A673 (cell line): ENCODE data around the gene GRAMD1A. TPM values are rescaled to one million over a fixed set of nuclear protein-coding genes. Genes with fewer than 3 reads are reported as not detected.

Source experiments
- BruUV-seq: library from RNA; stranded (reverse); fragments of 400-500 nt; replicated peaks from 2 replicates; lab custom pipeline; 2021; lab: Mats Ljungman, UMichigan
- CTCF ChIA-PET: fragments of 300-600 bp; sonication (Branson Sonifier 250); formaldehyde crosslinking; loops from one replicate; lab custom pipeline; 2022; ENCODE audit warnings: antibody characterized with exemption; lab: Charles Lee
- POLR2A ChIA-PET: fragments of 300-600 bp; sonication (Branson Sonifier 250); formaldehyde crosslinking; loops from one replicate; lab custom pipeline; 2022; ENCODE audit warnings: antibody characterized with exemption; ENCODE audit not compliant: low non-redundant PET; lab: Charles Lee
- DNase-seq: peaks from one replicate; pipeline ENCODE4 v3.0.0-alpha.2; 2015; ENCODE audit warnings: low spot score
- H3K27ac ChIP-seq: fragments of 200-600 bp; sonication (generic); 2 replicates; pipeline ENCODE4 v1.5.1; 2016; ENCODE audit warnings: mixed run types, low read depth, mild to moderate bottlenecking, mixed read lengths, antibody characterized with exemption, low read length; ENCODE audit not compliant: poor library complexity, severe bottlenecking
- H3K27me3 ChIP-seq: fragments of 200-600 bp; sonication (generic); replicated peaks from 2 replicates; pipeline ENCODE4 v1.6.1; 2017; ENCODE audit warnings: mixed run types, low read depth, mild to moderate bottlenecking, mixed read lengths, antibody characterized with exemption, low read length; ENCODE audit not compliant: insufficient read depth, poor library complexity
- H3K36me3 ChIP-seq: fragments of 200-600 bp; sonication (generic); 2 replicates; pipeline ENCODE4 v1.6.1; 2016; ENCODE audit warnings: mixed run types, mild to moderate bottlenecking, mixed read lengths, antibody characterized with exemption, low read length; ENCODE audit not compliant: insufficient read depth, poor library complexity, severe bottlenecking
- H3K4me1 ChIP-seq: fragments of 200-600 bp; sonication (generic); 2 replicates; pipeline ENCODE4 v1.6.1; 2017; ENCODE audit warnings: mixed run types, mild to moderate bottlenecking, mixed read lengths, antibody characterized with exemption, low read length; ENCODE audit not compliant: insufficient read depth, poor library complexity, severe bottlenecking
- H3K4me3 ChIP-seq: fragments of 200-600 bp; sonication (generic); 2 replicates; pipeline ENCODE4 v1.5.1; 2016; ENCODE audit warnings: low read depth, mixed run types, mild to moderate bottlenecking, mixed read lengths, low read length; ENCODE audit not compliant: poor library complexity, severe bottlenecking
- H3K9me3 ChIP-seq: fragments of 200-600 bp; sonication (generic); 2 replicates; pipeline ENCODE4 v1.6.1; 2016; ENCODE audit warnings: mixed run types, low read depth, mild to moderate bottlenecking, mixed read lengths, antibody characterized with exemption, low read length; ENCODE audit not compliant: poor library complexity, severe bottlenecking
- CTCF ChIP-seq: fragments of 300-800, 200-600 bp; sonication (generic); conservative IDR thresholded peaks from 2 replicates; pipeline ENCODE4 v1.5.1; 2017; ENCODE audit warnings: low read depth, mild to moderate bottlenecking, antibody characterized with exemption, low read length, moderate library complexity, mixed read lengths
- EZH2 ChIP-seq: fragments of 200-600 bp; sonication (generic); IDR thresholded peaks from 2 replicates; pipeline ENCODE4 v1.6.1; 2017; ENCODE audit warnings: borderline replicate concordance, low read depth, mild to moderate bottlenecking, mixed read lengths, antibody characterized with exemption, low read length; ENCODE audit not compliant: poor library complexity, severe bottlenecking
- intact Hi-C: fragments of 100-400 bp; cut with micrococcal nuclease; formaldehyde crosslinking; loops from one replicate; pipeline ENCODE4 v1.10.0; 2022; ENCODE audit not compliant: unreplicated experiment
- total RNA-seq: library from RNA; stranded (reverse); gene quantifications from 2 replicates; pipeline ENCODE4 v1.2.3, GENCODE V29; 2021

GRAMD1A gene
- total RNA-seq, 1 experiment from 2014 or later = 87.3 TPM

DNA sequence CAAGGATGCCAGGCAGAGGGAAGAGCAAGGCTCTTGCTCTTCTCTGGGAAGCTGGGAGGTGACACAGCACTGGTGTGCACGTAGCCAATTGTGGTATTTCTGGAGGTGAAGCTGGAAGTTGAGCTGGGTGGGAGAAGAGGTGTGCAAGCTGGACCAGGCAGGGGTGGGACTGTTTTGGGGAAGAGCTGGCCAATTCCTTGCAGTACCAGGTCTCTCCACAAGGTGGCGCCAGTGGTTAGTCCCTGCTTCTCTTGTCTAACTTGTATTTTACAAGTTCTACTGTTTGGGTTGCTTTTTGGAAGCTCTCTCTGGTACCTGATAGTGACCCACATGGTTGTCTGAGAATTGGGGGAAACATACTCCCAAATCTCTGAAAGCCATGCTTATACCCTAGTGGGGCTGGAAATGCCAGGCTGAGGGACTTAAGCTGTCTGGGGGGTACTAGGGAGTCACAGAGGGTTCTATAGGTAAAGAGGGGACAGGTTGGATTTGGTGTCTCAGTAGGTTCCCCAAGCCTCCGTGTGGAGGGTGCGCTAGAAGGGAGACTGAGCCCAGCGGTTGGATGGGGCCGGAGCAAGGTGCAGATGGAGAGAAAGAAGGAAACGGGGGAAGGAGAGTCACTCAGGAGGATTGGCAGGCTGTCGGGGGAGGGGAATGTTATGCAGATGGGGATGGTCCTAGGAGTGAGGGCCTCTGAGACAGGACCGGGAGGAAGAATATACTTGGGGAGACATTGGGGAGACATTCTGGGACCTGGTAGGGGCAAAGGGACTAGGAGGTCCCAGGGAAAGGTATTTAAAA, 44.4 kb downstream of the GRAMD1A start:
- Histone ChIP-seq H3K9me3 (no peaks in the 10 kb centered on the region), H3K4me3 (no peak overlapping the region), H3K27ac (no peak overlapping the region), H3K27me3 (no peaks in the 10 kb centered on the region), H3K36me3 (no peaks in the 10 kb centered on the region), H3K4me1 (no peaks in the 10 kb centered on the region)
- no TSS peak for BruUV-seq
- DNase-seq = peak; percentile 65
- POLR2A ChIA-PET = no interaction called here
- CTCF ChIA-PET = interaction anchor here (0.6 to 1.2 kb wide), 5 partner anchors 14 to 1140 kb away, joined by 3 to 5 read pairs (median 3); no protein-coding TSS in a partner anchor
- intact Hi-C loops = no loop called here
- TF ChIP-seq EZH2 = no peak
- TF ChIP-seq CTCF = peak; percentile 98

DNA sequence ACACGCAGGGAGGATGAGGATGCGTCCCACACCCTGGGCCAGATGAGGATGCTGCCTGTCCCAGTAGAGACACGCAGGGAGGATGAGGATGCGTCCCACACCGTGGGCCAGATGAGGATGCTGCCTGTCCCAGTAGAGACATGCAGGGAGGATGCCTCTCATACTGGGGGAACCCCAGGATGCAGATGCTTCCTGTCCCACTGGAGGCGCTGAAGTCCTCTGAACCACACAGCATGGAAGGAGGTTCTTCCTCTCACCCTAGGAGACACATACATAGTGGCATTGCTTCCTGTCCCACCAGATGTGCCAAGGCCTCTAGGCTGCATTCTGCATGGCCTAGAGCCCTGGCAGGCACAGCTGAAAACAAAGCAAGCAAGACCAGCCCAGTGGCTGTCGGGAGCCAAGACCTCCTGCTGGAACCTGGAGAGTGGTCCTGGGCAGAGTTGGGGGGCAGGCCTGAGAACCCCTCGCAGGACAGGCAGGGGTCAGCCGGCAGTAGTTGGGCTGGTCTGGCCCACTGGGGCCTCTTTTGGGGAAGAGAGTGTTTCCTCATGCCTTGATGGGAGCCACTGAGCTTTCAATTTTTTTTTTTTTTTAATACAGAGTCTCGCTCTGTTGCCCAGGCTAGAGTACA, 45.7 kb downstream of the GRAMD1A start:
- no peaks in the 10 kb centered on the region for H3K4me1 ChIP-seq
- no peaks in the 10 kb centered on the region for H3K36me3 ChIP-seq
- DNase-seq = peak; percentile 62
- no TSS peak for BruUV-seq
- no peaks in the 10 kb centered on the region for H3K9me3 ChIP-seq
- H3K27me3 ChIP-seq = no peaks in the 10 kb centered on the region
- H3K4me3 ChIP-seq = no peak overlapping the region
- ChIA-PET CTCF (no interaction called here), POLR2A (interaction anchor here (0.8 kb wide), 1 partner anchor 1473 kb away, joined by 3 read pairs; no protein-coding TSS in a partner anchor)
- intact Hi-C loops = no loop called here
- TF ChIP-seq CTCF (0 out of 2 replicates have a peak, but pooled peaks have one; percentile 31), EZH2 (no peak)
- H3K27ac ChIP-seq = no peak overlapping the region

GRCh38 chr19:35046461-35046860, 46.3 kb downstream of the GRAMD1A start:
- intact Hi-C loops = no loop called here
- DNase-seq = no peak
- Histone ChIP-seq H3K36me3 (no peaks in the 10 kb centered on the region), H3K9me3 (no peaks in the 10 kb centered on the region), H3K4me3 (no peak overlapping the region), H3K4me1 (no peaks in the 10 kb centered on the region), H3K27ac (no peak overlapping the region), H3K27me3 (no peaks in the 10 kb centered on the region)
- TF ChIP-seq EZH2 (no peak), CTCF (no peak)
- no TSS peak for BruUV-seq
- POLR2A ChIA-PET = interaction anchor here (0.8 kb wide), 1 partner anchor 1472 kb away, joined by 3 read pairs; no protein-coding TSS in a partner anchor
- CTCF ChIA-PET = no interaction called here
